HG03469 (cell line): ENCODE measurements around the gene SMTN.

Experiments
- ATAC-seq: cut with Tn5 transposase; IDR thresholded peaks from one replicate; pipeline ENCODE4 v1.9.1; 2021; ENCODE audit warnings: mild to moderate bottlenecking, moderate library complexity, moderate number of reproducible peaks; ENCODE audit not compliant: unreplicated experiment

The SMTN gene

DNA sequence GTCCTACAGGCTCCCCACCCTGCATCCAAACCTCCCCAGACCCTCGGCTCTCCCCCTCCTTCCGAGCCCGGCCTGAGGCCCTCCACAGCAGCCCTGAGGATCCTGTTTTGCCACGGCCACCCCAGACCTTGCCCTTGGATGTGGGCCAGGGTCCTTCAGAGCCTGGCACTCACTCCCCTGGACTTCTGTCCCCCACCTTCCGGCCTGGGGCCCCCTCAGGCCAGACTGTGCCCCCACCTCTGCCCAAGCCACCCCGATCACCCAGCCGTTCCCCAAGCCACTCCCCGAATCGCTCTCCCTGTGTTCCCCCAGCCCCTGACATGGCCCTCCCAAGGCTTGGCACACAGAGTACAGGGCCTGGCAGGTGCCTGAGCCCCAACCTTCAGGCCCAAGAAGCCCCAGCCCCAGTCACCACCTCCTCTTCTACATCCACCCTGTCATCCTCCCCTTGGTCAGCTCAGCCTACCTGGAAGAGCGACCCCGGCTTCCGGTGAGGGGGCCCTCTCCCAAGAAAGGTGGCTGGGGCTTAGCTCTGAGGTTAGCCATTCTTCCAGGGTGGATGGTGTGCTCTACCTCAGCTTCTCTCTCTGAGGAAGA lies 44.5 kb downstream of the SMTN start:
- no peak for ATAC-seq

DNA sequence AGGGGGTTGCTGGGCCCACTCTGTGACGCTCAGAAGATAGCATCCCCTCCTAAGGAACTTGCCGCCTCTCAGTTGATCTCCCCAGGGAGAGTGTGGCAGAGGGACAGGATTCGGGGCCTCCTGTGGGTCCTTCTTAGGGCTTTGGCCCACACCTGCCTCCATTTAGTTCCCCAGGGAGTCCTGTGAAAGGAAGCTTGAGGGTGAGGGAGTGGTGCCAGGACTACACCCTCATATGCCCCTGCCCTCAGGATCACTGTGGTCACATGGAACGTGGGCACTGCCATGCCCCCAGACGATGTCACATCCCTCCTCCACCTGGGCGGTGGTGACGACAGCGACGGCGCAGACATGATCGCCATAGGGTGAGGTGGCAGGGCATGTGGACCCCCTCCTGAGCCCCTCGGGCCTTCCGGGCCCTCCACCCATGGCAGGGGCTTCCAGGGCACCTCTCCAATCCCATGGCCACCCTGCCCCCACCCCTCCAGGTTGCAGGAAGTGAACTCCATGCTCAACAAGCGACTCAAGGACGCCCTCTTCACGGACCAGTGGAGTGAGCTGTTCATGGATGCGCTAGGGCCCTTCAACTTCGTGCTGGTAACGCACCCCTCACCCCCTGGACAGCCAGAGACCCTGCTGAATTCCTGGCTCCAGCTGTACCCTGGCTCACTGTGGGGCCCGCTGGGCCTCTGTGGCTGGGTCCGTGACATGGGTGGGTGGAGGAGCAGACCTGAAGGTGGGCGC lies 45.2 kb downstream of the SMTN start:
- no peak for ATAC-seq

DNA sequence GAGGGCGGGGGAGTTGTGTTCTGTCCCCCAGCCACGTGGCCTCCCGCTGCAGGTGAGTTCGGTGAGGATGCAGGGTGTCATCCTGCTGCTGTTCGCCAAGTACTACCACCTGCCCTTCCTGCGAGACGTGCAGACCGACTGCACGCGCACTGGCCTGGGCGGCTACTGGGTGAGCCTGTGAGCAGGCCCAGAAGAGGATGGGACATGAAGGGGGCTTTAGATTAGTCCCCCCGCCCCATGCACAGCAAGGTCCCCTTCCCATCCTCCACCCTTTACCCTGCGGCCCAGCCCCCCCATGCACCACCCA lies 45.7 kb downstream of the SMTN start:
- no peak for ATAC-seq

DNA sequence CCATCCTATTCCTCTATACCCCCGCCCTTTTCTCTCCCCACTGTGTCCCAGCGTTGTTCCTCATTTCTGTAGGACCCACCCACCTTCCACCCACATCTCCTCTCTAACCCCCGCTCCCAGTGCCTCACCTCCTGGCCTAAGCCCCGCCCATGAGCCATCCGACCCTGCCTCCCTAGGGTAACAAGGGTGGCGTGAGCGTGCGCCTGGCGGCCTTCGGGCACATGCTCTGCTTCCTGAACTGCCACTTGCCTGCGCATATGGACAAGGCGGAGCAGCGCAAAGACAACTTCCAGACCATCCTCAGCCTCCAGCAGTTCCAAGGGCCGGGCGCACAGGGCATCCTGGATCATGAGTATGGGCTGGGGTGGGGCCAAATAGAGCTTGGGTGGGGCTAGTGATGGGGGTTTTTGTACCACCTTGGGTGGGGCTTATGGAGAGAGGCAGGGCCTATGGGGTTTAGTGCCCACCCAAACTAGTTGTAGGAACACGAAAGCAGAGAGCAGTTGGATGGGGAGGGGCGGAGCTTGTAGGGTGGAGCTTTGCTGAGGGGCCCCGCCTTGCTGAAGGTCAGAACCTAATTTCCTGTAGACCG lies 46.2 kb downstream of the SMTN start:
- no peak for ATAC-seq

DNA sequence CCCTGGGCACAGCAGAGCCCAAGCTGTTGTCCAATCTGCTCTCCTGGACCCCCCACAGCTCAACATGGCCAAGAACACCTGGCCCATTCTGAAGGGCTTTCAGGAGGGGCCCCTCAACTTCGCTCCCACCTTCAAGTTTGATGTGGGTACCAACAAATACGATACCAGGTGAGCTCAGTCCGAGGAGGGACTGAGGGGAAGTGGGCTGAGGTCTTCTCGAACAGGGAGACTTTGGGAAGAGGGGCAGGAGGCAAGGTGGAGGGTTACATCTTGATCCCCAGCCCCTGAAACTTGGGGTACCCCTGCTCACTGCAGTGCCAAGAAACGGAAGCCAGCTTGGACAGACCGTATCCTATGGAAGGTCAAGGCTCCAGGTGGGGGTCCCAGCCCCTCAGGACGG lies 47.0 kb downstream of the SMTN start:
- ATAC-seq: no peak

DNA sequence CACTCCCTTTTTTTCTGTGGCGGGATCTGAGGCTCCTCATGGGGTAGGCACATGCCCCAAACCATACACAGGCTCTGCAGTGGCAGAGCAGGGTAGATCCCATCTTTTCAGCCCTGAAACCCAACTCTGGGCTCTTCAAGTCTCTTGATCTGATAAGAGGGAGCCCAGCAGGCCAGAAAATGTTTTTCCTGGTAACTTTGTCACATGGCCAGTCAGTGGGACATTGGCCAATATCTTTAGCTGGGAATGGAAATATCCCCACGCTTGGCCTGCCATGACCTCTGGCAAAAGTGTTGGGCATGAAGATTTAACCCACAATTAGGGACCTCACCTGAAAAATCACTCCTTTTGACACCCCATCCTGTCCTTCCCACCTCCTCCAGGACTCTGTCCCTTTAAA lies 49.8 kb downstream of the SMTN start:
- ATAC-seq: no peak

DNA sequence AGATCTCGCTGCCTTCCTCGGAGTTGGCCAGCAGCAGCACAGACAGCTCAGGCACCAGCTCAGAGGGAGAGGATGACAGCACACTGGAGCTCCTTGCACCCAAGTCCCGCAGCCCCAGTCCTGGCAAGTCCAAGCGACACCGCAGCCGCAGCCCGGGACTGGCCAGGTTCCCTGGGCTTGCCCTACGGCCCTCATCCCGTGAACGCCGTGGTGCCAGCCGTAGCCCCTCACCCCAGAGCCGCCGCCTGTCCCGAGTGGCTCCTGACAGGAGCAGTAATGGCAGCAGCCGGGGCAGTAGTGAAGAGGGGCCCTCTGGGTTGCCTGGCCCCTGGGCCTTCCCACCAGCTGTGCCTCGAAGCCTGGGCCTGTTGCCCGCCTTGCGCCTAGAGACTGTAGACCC lies 52.8 kb downstream of the SMTN start:
- ATAC-seq: no peak

DNA sequence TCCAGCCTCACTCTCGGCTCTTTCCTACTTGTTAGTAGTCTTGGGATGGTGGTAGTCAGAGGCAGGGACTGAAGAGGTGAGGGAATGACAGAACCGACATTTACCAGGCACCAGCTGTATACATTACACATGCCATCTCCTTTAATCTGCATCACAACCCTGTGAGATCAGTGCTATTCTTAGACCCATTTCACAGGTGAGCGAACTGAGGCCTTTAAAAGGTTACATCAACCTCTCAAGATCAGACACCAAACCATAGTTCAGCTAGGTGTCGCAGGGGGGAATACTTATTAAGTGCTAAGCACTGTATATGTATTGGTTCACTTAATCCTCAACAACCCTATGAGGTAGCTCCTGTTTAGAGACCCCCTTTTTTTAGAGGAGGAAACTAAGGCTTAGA lies 53.6 kb downstream of the SMTN start:
- ATAC-seq: no peak

DNA sequence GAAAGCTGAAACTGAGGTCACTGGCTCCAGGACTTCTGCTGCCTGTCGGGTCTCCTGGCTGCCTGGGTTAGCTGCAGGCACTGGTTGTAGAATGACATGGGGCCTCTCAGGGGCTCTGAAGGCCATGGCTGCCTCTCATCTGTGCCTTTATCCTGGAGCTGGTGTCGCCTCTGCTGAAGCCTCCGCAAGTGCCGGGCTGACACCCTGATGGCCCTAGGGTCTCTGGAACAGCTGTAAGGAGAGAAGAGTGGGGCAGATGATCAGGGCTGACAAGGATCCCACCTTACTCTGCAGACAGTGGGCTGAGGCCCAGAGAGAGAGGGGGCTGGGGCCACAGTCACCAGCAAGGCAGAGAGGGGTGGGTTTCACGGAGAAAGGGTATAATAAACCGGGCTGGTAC lies 54.6 kb downstream of the SMTN start:
- ATAC-seq: no peak

DNA sequence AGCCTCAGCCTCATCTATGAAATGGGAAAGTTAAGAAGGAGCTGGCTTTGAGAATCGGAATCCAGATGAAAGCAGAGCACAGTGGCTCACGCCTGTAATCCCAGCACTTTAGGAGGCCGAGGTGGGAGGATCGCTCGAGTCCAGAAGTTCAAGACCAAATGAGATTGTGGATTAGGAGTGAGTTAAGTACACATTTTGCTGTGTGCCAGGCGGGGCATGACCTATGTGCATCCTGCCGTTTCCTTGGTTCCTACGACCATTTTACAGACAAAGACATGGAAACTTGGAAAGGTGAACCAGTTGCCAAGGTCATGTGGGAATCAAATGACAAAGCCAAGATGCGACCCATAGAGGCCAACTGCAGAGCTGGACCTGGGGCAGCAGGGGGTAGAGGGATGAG lies 55.0 kb downstream of the SMTN start:
- no peak for ATAC-seq

DNA sequence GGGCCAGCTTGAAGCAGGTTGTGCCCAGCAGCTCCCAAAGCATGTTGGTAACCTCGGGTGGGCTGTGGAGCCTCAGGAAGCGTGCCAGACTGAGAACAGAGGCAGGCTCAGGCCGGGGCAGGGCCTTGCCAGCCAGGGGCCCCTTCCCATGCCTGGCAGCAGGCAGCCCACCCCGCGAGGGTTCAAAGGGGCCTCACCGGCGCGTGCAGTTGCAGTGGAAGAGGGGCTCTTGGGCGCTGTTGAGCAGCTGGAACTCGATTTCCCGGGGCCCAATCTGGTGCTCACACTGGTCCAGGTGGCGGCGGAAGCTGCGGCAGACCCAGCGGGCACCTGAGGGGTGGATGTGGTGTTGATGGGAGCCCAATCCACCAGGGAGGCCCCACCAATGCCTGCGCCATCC lies 55.6 kb downstream of the SMTN start:
- no peak for ATAC-seq

DNA sequence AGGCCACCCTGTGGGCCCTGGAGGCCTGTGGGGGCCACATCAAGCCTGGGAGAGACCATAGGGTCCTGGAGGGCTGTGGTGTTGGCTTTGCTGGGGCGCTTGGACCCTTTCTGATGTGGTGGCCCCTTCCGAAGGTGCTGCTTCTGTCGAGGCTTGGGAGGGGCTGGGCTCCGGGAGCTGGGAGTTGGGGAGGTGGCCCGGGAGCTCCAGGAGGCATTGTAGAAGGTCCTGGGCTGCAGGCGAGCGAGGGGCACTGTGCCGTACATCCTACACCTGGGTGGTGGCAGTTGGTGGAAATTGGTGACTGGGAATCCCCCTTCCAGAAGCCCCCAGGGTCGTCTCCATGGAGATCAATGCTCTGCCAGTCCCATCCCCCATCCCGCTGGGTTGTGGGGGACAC lies 56.6 kb downstream of the SMTN start:
- ATAC-seq: no peak

DNA sequence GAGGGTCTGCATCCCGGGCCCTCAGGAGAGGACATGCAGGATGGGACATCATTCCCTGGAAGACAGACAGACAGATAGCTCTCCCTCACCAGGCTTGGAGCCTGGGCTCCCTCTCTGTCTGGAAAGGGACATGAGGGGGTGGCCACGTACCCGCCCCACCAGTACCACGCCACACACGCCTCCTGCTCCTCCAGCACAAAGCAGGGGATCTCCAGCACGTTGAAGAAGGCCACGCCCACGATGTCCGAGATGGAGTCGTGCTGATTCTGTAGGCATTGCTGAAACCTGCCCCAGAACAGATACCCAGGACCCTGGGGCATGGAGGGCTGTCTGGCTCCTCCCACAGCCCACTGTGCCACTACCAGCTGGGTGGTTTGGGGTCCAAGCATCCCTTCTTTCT lies 57.0 kb downstream of the SMTN start:
- ATAC-seq: no peak

DNA sequence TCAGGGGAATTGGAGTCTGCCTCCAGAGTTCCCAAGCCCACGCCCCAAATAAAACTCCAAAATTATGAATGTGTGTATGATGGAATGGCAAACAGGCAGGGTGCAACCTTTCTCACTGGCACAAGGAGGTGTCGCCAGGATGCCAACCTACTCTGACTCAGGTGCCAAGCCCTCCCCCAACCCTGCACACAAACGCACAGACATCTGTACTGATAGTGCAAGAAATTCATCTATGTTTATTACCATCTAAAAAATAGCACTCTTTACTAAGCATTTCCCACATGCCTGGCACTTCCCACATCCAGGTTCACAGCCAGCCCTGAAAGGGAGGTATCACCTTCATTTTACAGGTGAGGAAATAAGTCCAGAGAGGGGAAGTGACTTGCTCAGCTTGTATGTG lies 57.9 kb downstream of the SMTN start:
- ATAC-seq: no peak

DNA sequence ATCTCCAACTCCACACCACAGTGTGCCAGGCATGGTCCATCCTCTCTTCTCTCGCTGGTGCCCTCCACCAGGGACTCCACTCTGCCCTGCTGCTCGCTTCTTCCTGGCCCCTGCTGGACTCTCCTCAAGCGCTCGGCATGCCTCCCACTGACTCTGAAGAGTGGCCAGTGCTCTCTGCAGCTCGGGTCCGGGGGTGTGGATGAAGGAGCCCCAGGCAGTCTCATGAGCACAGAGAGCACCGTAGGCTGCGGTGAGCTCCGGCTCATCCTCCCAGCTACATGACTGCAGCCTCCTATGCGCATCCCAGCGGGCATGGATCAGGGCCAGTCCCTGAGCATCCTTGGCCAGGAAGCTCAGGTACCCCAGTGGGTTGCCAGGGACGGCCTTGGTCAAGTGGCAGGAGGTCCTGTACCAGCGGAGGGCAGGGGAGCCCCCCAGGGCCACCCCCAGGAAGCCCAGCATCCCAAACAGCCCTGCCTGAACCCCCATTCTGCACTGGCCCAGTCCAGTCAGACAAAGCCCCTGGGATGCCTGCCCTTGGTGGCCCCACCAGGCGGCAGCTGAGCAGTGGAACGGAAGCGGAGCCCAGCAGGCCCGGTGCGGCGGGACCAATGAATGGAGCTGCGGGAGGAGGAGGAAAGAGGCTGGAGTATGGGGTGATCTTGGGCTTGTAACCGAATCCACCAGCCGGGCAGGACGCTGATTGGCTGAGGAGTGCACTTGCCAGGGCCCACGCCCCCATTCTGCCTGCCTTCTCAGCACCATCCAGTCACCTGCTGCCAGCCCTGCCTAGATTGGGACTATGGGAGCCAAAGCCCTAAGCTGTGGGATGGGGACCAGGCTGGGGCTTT lies 59.0 kb downstream of the SMTN start, which contains the start of gene PLA2G3:
Gene PLA2G3 (minus strand): TSS at position 643 of the 851 bp plus-strand sequence. CDS start 154 bp downstream, at position 489.
- ATAC-seq: no peak

DNA sequence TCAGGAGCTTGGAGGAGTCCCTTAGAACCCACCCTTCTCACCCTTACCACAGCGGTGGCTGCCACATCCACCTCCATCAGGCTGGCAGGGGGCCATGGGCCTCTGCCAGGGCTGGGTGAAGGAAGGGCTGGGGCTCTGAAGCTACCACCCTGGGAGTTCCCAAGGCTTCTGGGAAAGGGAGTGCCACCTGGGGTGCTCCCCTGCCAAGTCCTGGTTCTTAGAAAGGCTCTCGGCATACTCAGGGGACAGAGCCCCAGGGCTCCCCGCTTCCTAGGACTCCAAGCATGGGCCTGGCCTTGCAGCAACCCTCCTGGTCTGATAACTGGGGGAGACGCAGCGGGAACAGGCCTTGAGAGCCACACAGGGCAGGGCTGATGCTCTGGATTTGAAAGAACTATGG lies 59.6 kb downstream of the SMTN start:
- no peak for ATAC-seq

DNA sequence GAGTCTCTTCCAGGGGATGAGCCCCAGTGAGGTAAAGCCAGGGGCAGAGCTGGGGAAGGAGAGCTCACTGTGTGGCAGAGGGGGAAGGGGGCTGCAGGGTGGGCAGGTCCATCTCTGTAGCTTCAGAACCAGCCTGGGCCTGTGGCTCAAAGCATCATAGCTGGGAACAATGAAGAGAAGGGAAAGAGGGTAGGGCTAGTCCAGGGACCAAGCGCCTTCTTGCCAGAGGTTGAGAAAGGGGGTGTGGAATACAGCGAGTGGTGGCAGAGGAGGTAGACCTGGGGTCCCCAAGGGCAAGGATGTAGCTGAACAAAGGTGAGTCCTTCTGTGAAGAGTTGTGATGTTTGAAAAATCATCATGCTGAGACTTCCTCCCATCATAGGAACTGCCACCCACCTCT lies 60.4 kb downstream of the SMTN start:
- ATAC-seq: no peak

DNA sequence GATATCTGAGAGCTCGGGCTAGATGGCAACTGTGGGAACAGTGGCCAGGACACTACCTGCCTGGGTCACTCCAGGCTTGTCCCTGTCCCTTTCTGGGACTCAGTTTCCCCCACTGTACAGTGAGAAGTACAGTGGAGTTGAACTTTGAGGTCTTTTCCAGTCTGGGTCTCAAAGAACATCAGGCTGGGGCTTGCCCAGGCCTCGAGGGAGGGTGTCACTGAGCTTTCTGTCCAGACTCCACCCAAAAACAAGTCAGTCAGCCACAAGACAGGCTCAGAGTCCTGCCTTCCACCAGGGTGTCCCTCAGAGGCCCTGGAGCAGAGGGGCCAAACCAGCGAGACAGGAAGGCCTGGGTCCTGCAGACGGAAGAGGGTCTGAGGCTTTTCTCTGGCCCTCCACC lies 61.2 kb downstream of the SMTN start:
- no peak for ATAC-seq

DNA sequence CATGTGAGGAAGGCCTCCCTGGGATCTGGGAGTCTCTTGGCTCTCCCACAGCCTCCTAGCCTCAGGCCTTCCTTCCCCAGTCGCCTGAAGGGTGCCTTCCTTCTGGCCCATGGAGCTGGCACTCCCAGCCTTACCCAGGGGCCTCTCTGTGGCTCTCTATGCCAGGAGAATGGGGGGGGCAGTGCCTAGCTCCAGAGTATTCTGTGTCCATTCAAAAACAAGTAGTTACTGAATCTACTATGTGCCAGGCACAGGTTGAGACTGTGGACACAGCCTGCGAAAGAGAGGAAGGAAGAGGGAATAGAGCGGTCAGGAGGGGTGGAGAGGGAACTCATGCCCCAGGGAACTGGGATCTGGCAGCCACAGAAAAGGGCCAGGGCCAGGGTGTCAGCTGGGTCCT lies 61.9 kb downstream of the SMTN start:
- no peak for ATAC-seq

DNA sequence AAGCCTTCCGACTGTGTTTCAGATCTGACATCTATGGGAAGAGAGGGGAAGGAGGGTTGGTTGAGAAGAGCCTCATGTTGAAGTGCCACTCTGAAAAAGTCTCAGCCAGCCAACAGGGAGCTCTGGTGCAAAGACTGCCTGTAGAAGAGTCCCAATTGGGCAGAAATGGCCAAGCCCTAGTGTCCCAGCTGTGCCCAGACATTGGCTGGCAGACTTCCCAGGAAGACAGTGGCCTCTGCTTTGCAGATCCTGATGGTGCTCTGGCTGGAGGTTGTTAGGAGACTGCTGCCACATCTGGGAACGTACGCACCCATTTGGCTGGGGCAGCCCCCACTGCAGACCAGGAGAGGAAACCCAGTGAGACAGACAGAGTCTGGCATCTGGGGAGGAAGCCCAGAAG lies 62.4 kb downstream of the SMTN start:
- ATAC-seq: no peak

DNA sequence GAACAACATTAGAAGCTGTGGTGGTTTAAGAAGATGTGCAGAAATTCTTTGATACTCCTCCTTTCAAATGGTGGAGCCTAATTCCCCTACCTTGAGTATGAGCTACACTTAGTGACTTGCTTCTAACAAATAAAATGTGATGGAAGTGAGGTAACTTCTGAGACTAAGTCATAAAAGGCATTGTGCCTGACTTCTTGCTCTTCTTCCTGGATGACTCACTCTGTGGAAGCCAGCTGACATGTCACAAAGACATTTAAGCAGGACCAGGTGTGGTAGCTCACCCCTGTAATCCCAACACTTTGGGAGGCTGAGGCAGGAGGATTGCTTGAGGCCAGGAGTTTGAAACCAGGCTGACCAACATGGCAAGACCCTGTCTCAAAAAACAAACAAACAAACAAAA lies 63.1 kb downstream of the SMTN start:
- ATAC-seq: no peak

DNA sequence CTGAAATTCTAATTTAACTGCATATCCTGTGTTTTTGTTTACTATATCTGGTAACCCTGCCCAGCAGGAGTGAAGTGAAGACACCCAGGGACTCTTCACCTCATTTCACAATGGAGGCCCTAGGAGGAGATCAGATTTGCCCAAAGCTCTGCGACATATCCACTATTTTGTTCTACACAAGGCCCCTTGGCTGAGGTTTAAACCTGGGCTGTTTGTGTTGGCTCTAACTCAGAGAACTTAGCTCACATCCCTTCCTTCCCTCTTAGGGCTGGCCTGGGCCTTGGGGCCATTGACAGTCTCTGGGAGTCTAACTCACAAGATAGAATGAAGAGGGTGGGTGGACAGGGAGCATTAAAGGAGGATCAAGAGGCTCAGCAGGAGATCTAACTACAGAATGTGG lies 67.4 kb downstream of the SMTN start:
- ATAC-seq: no peak
